ENCODE data around the gene DHRS11. TPM values are rescaled to one million over a fixed set of nuclear protein-coding genes. Genes with fewer than 3 reads are reported as not detected.

Gene DHRS11
- 5.9 TPM for total RNA-seq
- long read RNA-seq, transcript DHRS11-215 (7 exons, 1,598 nt), result major isoform, 7 of 9 reads
- long read RNA-seq, partial matches to known transcripts, result 1 of 9 reads
- long read RNA-seq, other reads (novel, unspliced or antisense), result 0 of 9 reads

GRCh38 chr17:36591434-36592315, at the start of gene DHRS11:
Gene DHRS11 (plus strand): TSS chr17:36591879. CDS start chr17:36592010, 131 bp downstream.
- Histone ChIP-seq H3K9me3 (no peaks in the 10 kb centered on the region), H3K4me3 (peak within 1 kb of the TSS; percentile 91), H3K27ac (peak within 1 kb of the TSS; percentile 62), H3K36me3 (peaks cover 33% of the 10 kb centered on the region), H3K4me1 (peaks cover 16% of the 10 kb centered on the region), H3K27me3 (ENCODE audit: low read depth) (no peaks in the 10 kb centered on the region)
- intact Hi-C loops (cut with DNase I), result no loop called here
- peak; percentile 96 to 99 for ATAC-seq
- peak; percentile 89 for DNase-seq
- no peak for TF ChIP-seq CTCF (IDR thresholded peaks at IDR 0.05)

GRCh38 chr17:36542755-36543154, 48.9 kb upstream of the DHRS11 start:
- no peak for TF ChIP-seq CTCF (IDR thresholded peaks at IDR 0.05)
- H3K27me3 ChIP-seq (ENCODE audit: low read depth), result no peaks in the 10 kb centered on the region
- peaks cover 6% of the 10 kb centered on the region for H3K36me3 ChIP-seq
- no peak for DNase-seq
- intact Hi-C loops (cut with DNase I), result no loop called here
- H3K4me1 ChIP-seq, result peaks cover 31% of the 10 kb centered on the region
- H3K9me3 ChIP-seq, result no peaks in the 10 kb centered on the region
- no peak overlapping the region for H3K27ac ChIP-seq
- no peak for ATAC-seq
- no peak overlapping the region for H3K4me3 ChIP-seq

- Histone ChIP-seq H3K36me3 (no peaks in the 10 kb centered on the region), H3K4me3 (peak overlapping the region; percentile 91), H3K27ac (peak overlapping the region; percentile 99), H3K9me3 (no peaks in the 10 kb centered on the region), H3K27me3 (ENCODE audit: low read depth) (no peaks in the 10 kb centered on the region), H3K4me1 (peaks cover 43% of the 10 kb centered on the region)
- ATAC-seq (peak; percentile 3 to 15), DNase-seq (peak; percentile 61)
- intact Hi-C loops (cut with DNase I), result no loop called here
- TF ChIP-seq CTCF (IDR thresholded peaks at IDR 0.05), result no peak
Observed at GRCh38 chr17:36544044-36544306, 47.7 kb upstream of the DHRS11 start.

- peak within 1 kb of the TSS; percentile 91 for H3K4me3 ChIP-seq
- no peak for TF ChIP-seq CTCF (IDR thresholded peaks at IDR 0.05)
- H3K27me3 ChIP-seq (ENCODE audit: low read depth), result no peaks in the 10 kb centered on the region
- H3K9me3 ChIP-seq, result no peaks in the 10 kb centered on the region
- intact Hi-C loops (cut with DNase I), result no loop called here
- DNase-seq, result peak; percentile 96
- peak within 1 kb of the TSS; percentile 99 for H3K27ac ChIP-seq
- peaks cover 48% of the 10 kb centered on the region for H3K4me1 ChIP-seq
- no peaks in the 10 kb centered on the region for H3K36me3 ChIP-seq
- peak; percentile 95 for ATAC-seq
Observed at GRCh38 chr17:36544307-36545076, 47.2 kb upstream of the DHRS11 start, which contains the start of gene GGNBP2. Gene GGNBP2 (plus strand): TSS chr17:36544919. CDS start chr17:36545725, 806 bp downstream.

GRCh38 chr17:36545077-36545464, 46.6 kb upstream of the DHRS11 start:
- Histone ChIP-seq H3K4me3 (peak overlapping the region; percentile 91), H3K4me1 (peaks cover 52% of the 10 kb centered on the region), H3K27me3 (ENCODE audit: low read depth) (no peaks in the 10 kb centered on the region), H3K27ac (peak overlapping the region; percentile 99), H3K36me3 (no peaks in the 10 kb centered on the region), H3K9me3 (no peaks in the 10 kb centered on the region)
- DNase-seq, result no peak
- peak; percentile 65 to 72 for ATAC-seq
- intact Hi-C loops (cut with DNase I), result no loop called here
- TF ChIP-seq CTCF (IDR thresholded peaks at IDR 0.05), result no peak
